CD14-positive monocyte (primary cell): ENCODE measurements around the gene KRTAP10-3. TPM values are rescaled to one million over a fixed set of nuclear protein-coding genes. Genes with fewer than 3 reads are reported as not detected.
"Not testable (repeated sequence)": the region's sequence is repeated elsewhere in the genome, so short reads cannot be mapped to it uniquely, and the experiment has no call there.

Source experiments
- DNase-seq, 3 donors: peaks; one replicate each; pipeline ENCODE4 v3.0.0-alpha.2; 2011 to 2022
- H2AFZ ChIP-seq: 2 replicates; pipeline ENCODE4 v1.6.0; 2012; ENCODE audit warnings: mild to moderate bottlenecking, low read depth, low read length, inconsistent platforms; ENCODE audit not compliant: insufficient read depth, poor library complexity, severe bottlenecking
- H3K27ac ChIP-seq, 2 donors: 1 replicate in 1 of 2; 2 replicates in 1 of 2; pipeline ENCODE4 v1.5.1; 2012 to 2013; ENCODE audit warnings: low read length in 2 of 2, control low read depth in 1 of 2, inconsistent platforms in 1 of 2, low read depth in 1 of 2, mild to moderate bottlenecking in 1 of 2
- H3K27me3 ChIP-seq, 2 donors: one replicate each; pipeline versions ENCODE4 v1.6.0 to v1.6.1; 2011 to 2013; ENCODE audit warnings: low read length in 2 of 2; ENCODE audit not compliant: control insufficient read depth in 2 of 2, insufficient read depth in 2 of 2
- H3K36me3 ChIP-seq, 2 donors: replicated peaks in 1 of 2; 1 replicate in 1 of 2; 2 replicates in 1 of 2; pipeline versions ENCODE4 v1.5.1 to v1.6.1; 2012 to 2013; ENCODE audit warnings: low read length in 2 of 2, control low read depth in 1 of 2, inconsistent platforms in 1 of 2, mild to moderate bottlenecking in 1 of 2; ENCODE audit not compliant: insufficient read depth in 2 of 2, control insufficient read depth in 1 of 2
- H3K4me1 ChIP-seq, 2 donors: 1 replicate in 1 of 2; 2 replicates in 1 of 2; pipeline versions ENCODE4 v1.5.1 to v1.6.1; 2012 to 2013; ENCODE audit warnings: low read length in 2 of 2, control low read depth in 1 of 2, inconsistent platforms in 1 of 2, mild to moderate bottlenecking in 1 of 2, moderate library complexity in 1 of 2; ENCODE audit not compliant: insufficient read depth in 2 of 2, control insufficient read depth in 1 of 2
- H3K4me2 ChIP-seq: replicated peaks from 2 replicates; pipeline ENCODE3; 2012; ENCODE audit warnings: low read length, moderate library complexity, mild to moderate bottlenecking; ENCODE audit not compliant: poor library complexity, severe bottlenecking; ENCODE audit errors: extremely low read depth
- H3K4me3 ChIP-seq, 3 experiments: fragments of 200-600 bp in 1 of 3; sonication (generic) in 1 of 3; replicated peaks in 1 of 3; 1 replicate in 2 of 3; 2 replicates in 1 of 3; pipeline ENCODE4 v1.5.1; 2011 to 2013; ENCODE audit warnings: low read length in 3 of 3, mild to moderate bottlenecking in 3 of 3, control low read depth in 2 of 3, low read depth in 2 of 3, inconsistent platforms in 1 of 3, moderate library complexity in 1 of 3
- H3K79me2 ChIP-seq: 2 replicates; pipeline ENCODE4 v1.6.0; 2012; ENCODE audit warnings: mild to moderate bottlenecking, control low read depth, inconsistent platforms, low read length, moderate library complexity; ENCODE audit not compliant: insufficient read depth
- H3K9ac ChIP-seq: 2 replicates; pipeline ENCODE4 v1.6.0; 2017; ENCODE audit warnings: low read length, mild to moderate bottlenecking; ENCODE audit not compliant: insufficient read depth, poor library complexity, severe bottlenecking
- H3K9me3 ChIP-seq, 2 donors: replicated peaks in 1 of 2; 1 replicate in 1 of 2; 2 replicates in 1 of 2; pipeline versions ENCODE4 v1.5.1 to v1.6.1; 2012 to 2013; ENCODE audit warnings: low read length in 2 of 2, control low read depth in 1 of 2; ENCODE audit not compliant: control insufficient read depth in 1 of 2, insufficient read depth in 1 of 2
- H4K20me1 ChIP-seq: 2 replicates; pipeline ENCODE4 v1.6.0; 2012; ENCODE audit warnings: mild to moderate bottlenecking, low read length, control low read depth, moderate library complexity; ENCODE audit not compliant: insufficient read depth
- H3K27ac Mint-ChIP-seq, 7 donors: one replicate each; pipeline ENCODE4 v1.8.0; 2020; ENCODE audit warnings: mild to moderate bottlenecking in 7 of 7, mixed read lengths in 7 of 7, moderate library complexity in 6 of 7, inconsistent platforms in 2 of 7
- H3K27me3 Mint-ChIP-seq, 3 donors: one replicate each; pipeline ENCODE4 v1.8.0; 2021 to 2022; ENCODE audit warnings: low read depth in 3 of 3, mild to moderate bottlenecking in 3 of 3, mixed read lengths in 3 of 3, moderate library complexity in 3 of 3, inconsistent platforms in 1 of 3
- H3K36me3 Mint-ChIP-seq, 2 donors: one replicate each; pipeline ENCODE4 v1.8.0; 2020; ENCODE audit warnings: mixed read lengths in 2 of 2, inconsistent platforms in 1 of 2, mild to moderate bottlenecking in 1 of 2
- H3K4me1 Mint-ChIP-seq: one replicate; pipeline ENCODE4 v1.8.0; 2020; ENCODE audit warnings: mild to moderate bottlenecking, mixed read lengths
- H3K4me3 Mint-ChIP-seq, 2 donors: one replicate each; pipeline ENCODE4 v1.8.0; 2020; ENCODE audit warnings: mild to moderate bottlenecking in 2 of 2, mixed read lengths in 2 of 2, moderate library complexity in 1 of 2
- H3K9me3 Mint-ChIP-seq, 7 donors: one replicate each; pipeline ENCODE4 v1.8.0; 2020 to 2022; ENCODE audit warnings: mixed read lengths in 7 of 7, mild to moderate bottlenecking in 6 of 7, moderate library complexity in 6 of 7, inconsistent platforms in 2 of 7
- WGBS: methylation state at CpG from one replicate; pipeline ENCODE4 v1.1.5; 2013; ENCODE audit warnings: missing lambda C conversion rate; ENCODE audit not compliant: insufficient coverage; 5-methylcytosine and 5-hydroxymethylcytosine counted together
- intact Hi-C, 2 donors: fragments of 100-400 bp; cut with micrococcal nuclease; formaldehyde crosslinking; loops; one replicate each; pipeline versions ENCODE4 v1.15.0 to v1.15.1; 2023
- polyA plus RNA-seq, 3 donors: library from polyadenylated mRNA; depleted of rRNA in 1 of 3; unstranded in 2 of 3; stranded (reverse) in 1 of 3; fragments of 300-500 nt in 2 of 3; fragments of >200 nt in 1 of 3; fragmentation: Illumina TruSeq in 2 of 3; gene quantifications; 1 replicate in 2 of 3; 2 replicates in 1 of 3; pipeline ENCODE4 v1.2.3, GENCODE V29; 2012 to 2021
- TF ChIP-seq, protein P1 (sequence below): fragments of 200-600 bp; IDR thresholded peaks from one replicate; pipeline ENCODE4 v1.8.0; 2022; ENCODE audit warnings: antibody characterized with exemption, mild to moderate bottlenecking

The KRTAP10-3 gene
- polyA plus RNA-seq, 3 donors = not detected

DNA sequence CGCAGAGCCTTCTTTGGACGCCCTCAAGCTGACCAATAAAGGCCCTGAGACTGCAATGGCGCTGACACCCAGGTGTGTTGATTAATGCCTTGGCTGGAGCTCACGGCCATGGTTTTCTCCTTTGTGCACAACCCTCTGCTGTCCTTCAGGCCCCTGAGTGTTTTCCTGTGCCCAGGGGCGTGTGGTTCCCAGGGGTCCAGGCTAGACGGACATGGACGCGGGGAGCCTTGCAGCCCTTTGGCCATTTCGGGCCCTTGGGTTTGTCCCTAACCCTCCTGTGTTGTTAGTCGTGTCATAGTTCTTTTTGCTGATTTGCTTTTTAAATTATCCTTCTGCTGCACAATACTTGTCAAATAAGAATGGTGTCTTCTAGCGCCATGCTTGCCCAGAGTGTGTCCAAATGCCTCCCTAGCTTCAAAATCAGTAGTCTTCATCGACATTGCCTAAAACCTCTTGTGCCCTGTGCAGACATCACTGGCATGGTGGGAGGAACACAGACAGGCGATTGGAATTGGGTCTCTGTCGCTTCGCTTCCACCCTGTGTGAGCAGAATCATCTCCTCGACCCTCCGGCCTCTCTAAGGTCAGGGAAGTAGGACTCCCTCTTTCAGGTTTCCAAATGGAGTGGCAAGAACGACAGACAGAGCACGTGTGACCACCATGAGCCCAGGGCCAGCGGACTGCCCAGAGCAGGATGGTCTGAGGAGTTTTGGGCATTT is 16.9 kb upstream of the KRTAP10-3 start:
- peaks cover 6 to 26% (median 18%) of the 10 kb centered on the region in 3 donors for H3K27me3 Mint-ChIP-seq
- no peaks in the 10 kb centered on the region for H3K4me1 ChIP-seq
- H3K27me3 ChIP-seq = no peaks in the 10 kb centered on the region
- H3K4me1 Mint-ChIP-seq = no peaks in the 10 kb centered on the region
- no peak for DNase-seq
- 93% methylated on average over 15 of the region's 20 CpGs for WGBS
- no peaks in the 10 kb centered on the region for H4K20me1 ChIP-seq
- no peak overlapping the region for H2AFZ ChIP-seq
- no peak overlapping the region for H3K27ac ChIP-seq
- H3K27ac Mint-ChIP-seq = peak overlapping the region in 1 of 7 donors; percentile 46
- H3K4me3 Mint-ChIP-seq = no peak overlapping the region
- intact Hi-C loops = no loop called here
- H3K9ac ChIP-seq = no peak overlapping the region
- H3K79me2 ChIP-seq = no peaks in the 10 kb centered on the region
- H3K9me3 Mint-ChIP-seq = peaks cover 18 to 56% (median 42%) of the 10 kb centered on the region in 7 donors
- no peaks in the 10 kb centered on the region for H3K36me3 ChIP-seq
- TF ChIP-seq, protein P1, sequence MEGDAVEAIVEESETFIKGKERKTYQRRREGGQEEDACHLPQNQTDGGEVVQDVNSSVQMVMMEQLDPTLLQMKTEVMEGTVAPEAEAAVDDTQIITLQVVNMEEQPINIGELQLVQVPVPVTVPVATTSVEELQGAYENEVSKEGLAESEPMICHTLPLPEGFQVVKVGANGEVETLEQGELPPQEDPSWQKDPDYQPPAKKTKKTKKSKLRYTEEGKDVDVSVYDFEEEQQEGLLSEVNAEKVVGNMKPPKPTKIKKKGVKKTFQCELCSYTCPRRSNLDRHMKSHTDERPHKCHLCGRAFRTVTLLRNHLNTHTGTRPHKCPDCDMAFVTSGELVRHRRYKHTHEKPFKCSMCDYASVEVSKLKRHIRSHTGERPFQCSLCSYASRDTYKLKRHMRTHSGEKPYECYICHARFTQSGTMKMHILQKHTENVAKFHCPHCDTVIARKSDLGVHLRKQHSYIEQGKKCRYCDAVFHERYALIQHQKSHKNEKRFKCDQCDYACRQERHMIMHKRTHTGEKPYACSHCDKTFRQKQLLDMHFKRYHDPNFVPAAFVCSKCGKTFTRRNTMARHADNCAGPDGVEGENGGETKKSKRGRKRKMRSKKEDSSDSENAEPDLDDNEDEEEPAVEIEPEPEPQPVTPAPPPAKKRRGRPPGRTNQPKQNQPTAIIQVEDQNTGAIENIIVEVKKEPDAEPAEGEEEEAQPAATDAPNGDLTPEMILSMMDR = no peak
- H3K36me3 Mint-ChIP-seq = no peaks in the 10 kb centered on the region
- H3K4me2 ChIP-seq = no peak overlapping the region
- peaks cover 5 to 50% of the 10 kb centered on the region in 2 donors for H3K9me3 ChIP-seq
- no peak overlapping the region for H3K4me3 ChIP-seq

GRCh38 chr21:44574457-44575306 is 16.1 kb upstream of the KRTAP10-3 start:
- H3K4me1 ChIP-seq = no peaks in the 10 kb centered on the region
- H3K27me3 Mint-ChIP-seq = peaks cover 6 to 21% (median 14%) of the 10 kb centered on the region in 3 donors
- no peak overlapping the region for H2AFZ ChIP-seq
- H3K4me1 Mint-ChIP-seq = no peaks in the 10 kb centered on the region
- H3K27ac Mint-ChIP-seq = peak overlapping the region in 1 of 7 donors; percentile 44
- TF ChIP-seq, protein P1 = no peak
- H3K9me3 Mint-ChIP-seq = peaks cover 16 to 49% (median 39%) of the 10 kb centered on the region in 7 donors
- 36% methylated on average over 18 of the region's 21 CpGs for WGBS
- H3K9me3 ChIP-seq = peaks cover 5 to 43% of the 10 kb centered on the region in 2 donors
- no peaks in the 10 kb centered on the region for H3K36me3 ChIP-seq
- intact Hi-C loops = no loop called here
- H3K4me3 Mint-ChIP-seq = no peak overlapping the region
- H4K20me1 ChIP-seq = no peaks in the 10 kb centered on the region
- no peak overlapping the region for H3K4me3 ChIP-seq
- no peak overlapping the region for H3K4me2 ChIP-seq
- no peak for DNase-seq
- no peaks in the 10 kb centered on the region for H3K79me2 ChIP-seq
- no peak overlapping the region for H3K27ac ChIP-seq
- no peaks in the 10 kb centered on the region for H3K27me3 ChIP-seq
- no peak overlapping the region for H3K9ac ChIP-seq
- H3K36me3 Mint-ChIP-seq = no peaks in the 10 kb centered on the region

GRCh38 chr21:44573630-44574456 is 15.2 kb upstream of the KRTAP10-3 start, which contains the start of gene KRTAP10-4:
TSS of gene KRTAP10-4 (plus strand) at chr21:44573729. CDS start at chr21:44573759, 30 bp downstream.
- H3K9me3 Mint-ChIP-seq = peaks cover 14 to 49% (median 36%) of the 10 kb centered on the region in 7 donors
- H3K4me2 ChIP-seq, H3K36me3 Mint-ChIP-seq, H3K4me3 Mint-ChIP-seq, H4K20me1 ChIP-seq, H2AFZ ChIP-seq, H3K9ac ChIP-seq, H3K36me3 ChIP-seq, H3K4me3 ChIP-seq, H3K27ac ChIP-seq, H3K79me2 ChIP-seq, H3K4me1 Mint-ChIP-seq, DNase-seq, H3K4me1 ChIP-seq, H3K27me3 ChIP-seq, intact Hi-C loops: not testable (repeated sequence)
- H3K27me3 Mint-ChIP-seq = peaks cover 6 to 19% (median 12%) of the 10 kb centered on the region in 3 donors
- 77% methylated on average over 18 of the region's 25 CpGs for WGBS
- H3K9me3 ChIP-seq = peaks cover 5 to 37% of the 10 kb centered on the region in 2 donors
- H3K27ac Mint-ChIP-seq = peak within 1 kb of the TSS in 2 of 7 donors; percentile 44 to 66
